Epithelial cell of proximal tubule (primary cell): Measurements from ENCODE around the gene GALNT18. TPM values are rescaled to one million over a fixed set of nuclear protein-coding genes. Genes with fewer than 3 reads are reported as not detected.

Experiments
- DNase-seq: peaks from one replicate; pipeline ENCODE4 v3.0.0-alpha.2; 2011; ENCODE audit warnings: low read depth
- H3K4me3 ChIP-seq: 2 replicates; pipeline ENCODE4 v1.5.1; 2011; ENCODE audit warnings: low read depth, mild to moderate bottlenecking, low read length
- CTCF ChIP-seq: conservative IDR thresholded peaks from 2 replicates; pipeline ENCODE4 v1.5.1; 2012; ENCODE audit warnings: low read depth, mild to moderate bottlenecking, low read length
- total RNA-seq: library from RNA; depleted of rRNA; stranded (reverse); fragments of >200 nt; gene quantifications from 2 replicates; pipeline ENCODE4 v1.2.3, GENCODE V29; 2015

The GALNT18 gene
- total RNA-seq, 1 donor from 2014 or later, result 7.8 TPM

- no peak overlapping the region for H3K4me3 ChIP-seq
- TF ChIP-seq CTCF, result peak; percentile 62
- DNase-seq, result no peak
These were observed 221.1 kb downstream of the GALNT18 start for GRCh38 chr11:11400635-11401232.

GRCh38 chr11:11400121-11400520, 221.7 kb downstream of the GALNT18 start:
- DNase-seq, result no peak
- H3K4me3 ChIP-seq, result no peak overlapping the region
- TF ChIP-seq CTCF, result no peak

GRCh38 chr11:11397781-11398180, 224.0 kb downstream of the GALNT18 start:
- no peak for DNase-seq
- TF ChIP-seq CTCF, result no peak
- no peak overlapping the region for H3K4me3 ChIP-seq

GRCh38 chr11:11397036-11397415, 224.8 kb downstream of the GALNT18 start:
- no peak for TF ChIP-seq CTCF
- H3K4me3 ChIP-seq, result no peak overlapping the region
- no peak for DNase-seq

DNA sequence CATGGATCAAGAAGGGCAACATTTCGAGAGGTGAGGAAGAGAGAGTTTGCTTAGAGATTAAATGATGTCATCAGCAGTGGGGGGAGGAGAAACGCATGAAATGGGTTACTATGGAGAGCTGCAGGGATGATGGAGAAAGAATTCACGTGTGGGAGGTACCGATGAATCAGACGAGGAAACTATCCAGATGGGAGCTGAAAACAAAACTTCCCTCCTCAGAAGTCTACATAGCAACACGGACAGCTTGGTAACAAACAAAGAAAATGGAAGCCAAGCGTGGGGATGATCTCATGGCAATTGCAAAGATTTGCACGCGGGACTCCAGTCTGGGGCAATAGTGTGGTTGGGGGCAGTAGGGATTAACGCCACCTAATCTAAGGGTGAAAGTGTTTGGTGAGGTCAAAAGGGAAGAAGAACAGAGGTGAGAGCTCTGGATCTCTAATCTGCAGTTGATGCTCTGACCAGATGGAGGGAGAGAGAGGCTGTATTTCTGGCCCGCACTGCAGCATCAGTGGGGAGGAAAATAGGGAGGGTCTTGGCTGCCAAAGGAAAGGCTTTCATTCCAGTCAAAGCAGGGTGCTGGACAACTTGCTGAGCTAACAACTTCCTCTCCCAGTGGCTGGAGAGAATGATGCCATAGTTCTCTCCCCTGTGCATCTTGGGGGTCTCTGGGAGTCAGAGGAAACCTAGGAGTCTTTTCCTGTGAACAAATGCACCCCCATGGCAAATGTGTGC, 225.3 kb downstream of the GALNT18 start:
- H3K4me3 ChIP-seq, result no peak overlapping the region
- no peak for DNase-seq
- TF ChIP-seq CTCF, result no peak

- H3K4me3 ChIP-seq, result no peak overlapping the region
- no peak for DNase-seq
- TF ChIP-seq CTCF, result no peak
These were observed 226.7 kb downstream of the GALNT18 start for GRCh38 chr11:11395126-11395525.

DNA sequence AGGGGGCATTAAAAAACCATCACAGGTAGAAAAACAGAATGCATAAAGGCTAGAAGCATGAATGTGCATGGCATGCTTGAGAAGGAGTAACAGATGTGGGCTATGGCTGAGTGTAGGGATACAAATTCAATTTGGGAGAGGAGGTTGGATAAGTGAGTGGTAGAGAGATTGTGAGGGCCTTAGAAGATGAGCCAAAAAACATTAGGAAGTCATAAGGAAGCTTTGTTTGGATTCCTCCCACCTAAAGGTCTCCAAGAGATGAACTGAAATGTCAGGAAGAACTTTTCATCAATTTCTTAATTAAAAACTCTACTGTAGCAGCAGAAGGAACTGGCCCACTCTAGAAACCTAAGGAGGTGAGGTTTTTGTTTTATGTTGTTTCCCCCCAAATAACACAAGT, 227.6 kb downstream of the GALNT18 start:
- no peak overlapping the region for H3K4me3 ChIP-seq
- no peak for DNase-seq
- no peak for TF ChIP-seq CTCF
